Thyroid gland (tissue), 4 donors: Measurements from ENCODE around the gene TSTD2.

Experiments used
- POLR2A ChIP-seq, 2 donors: fragments of 450-650 bp; IDR thresholded peaks; one replicate each; pipeline ENCODE4 v1.6.1; 2017; ENCODE audit warnings: antibody characterized with exemption in 2 of 2, mild to moderate bottlenecking in 2 of 2, moderate library complexity in 1 of 2
- TF ChIP-seq, protein P1 (sequence below), 6 experiments: fragments of 200-600 bp in 3 of 6; fragments of 450-650 bp in 3 of 6; sonication (generic) in 3 of 6; IDR thresholded peaks; one replicate each; pipeline ENCODE4 v1.5.1; 2016 to 2019; ENCODE audit warnings: antibody characterized with exemption in 6 of 6, mild to moderate bottlenecking in 2 of 6, inconsistent platforms in 1 of 6, moderate library complexity in 1 of 6

DNA sequence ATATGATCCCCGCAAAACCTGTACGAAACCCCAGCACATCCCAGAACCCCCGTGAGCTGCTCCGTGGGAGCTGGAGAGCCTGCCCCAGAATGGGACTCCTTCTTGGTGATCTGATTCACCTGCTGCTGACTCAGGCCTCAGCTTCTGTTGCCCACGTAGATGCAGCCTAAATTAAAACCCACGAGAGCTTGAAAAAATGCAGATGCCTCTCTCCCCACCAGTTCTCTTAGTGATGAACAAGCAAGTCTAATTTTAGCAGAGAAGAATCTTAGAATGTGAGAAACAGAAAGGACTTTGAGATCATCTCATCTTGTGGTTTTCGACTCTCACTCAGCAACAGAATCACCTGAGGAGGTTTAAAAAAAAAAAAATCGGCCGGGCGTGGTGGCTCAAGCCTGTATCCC, 74.1 kb downstream of the TSTD2 start:
- TF ChIP-seq, protein P1, sequence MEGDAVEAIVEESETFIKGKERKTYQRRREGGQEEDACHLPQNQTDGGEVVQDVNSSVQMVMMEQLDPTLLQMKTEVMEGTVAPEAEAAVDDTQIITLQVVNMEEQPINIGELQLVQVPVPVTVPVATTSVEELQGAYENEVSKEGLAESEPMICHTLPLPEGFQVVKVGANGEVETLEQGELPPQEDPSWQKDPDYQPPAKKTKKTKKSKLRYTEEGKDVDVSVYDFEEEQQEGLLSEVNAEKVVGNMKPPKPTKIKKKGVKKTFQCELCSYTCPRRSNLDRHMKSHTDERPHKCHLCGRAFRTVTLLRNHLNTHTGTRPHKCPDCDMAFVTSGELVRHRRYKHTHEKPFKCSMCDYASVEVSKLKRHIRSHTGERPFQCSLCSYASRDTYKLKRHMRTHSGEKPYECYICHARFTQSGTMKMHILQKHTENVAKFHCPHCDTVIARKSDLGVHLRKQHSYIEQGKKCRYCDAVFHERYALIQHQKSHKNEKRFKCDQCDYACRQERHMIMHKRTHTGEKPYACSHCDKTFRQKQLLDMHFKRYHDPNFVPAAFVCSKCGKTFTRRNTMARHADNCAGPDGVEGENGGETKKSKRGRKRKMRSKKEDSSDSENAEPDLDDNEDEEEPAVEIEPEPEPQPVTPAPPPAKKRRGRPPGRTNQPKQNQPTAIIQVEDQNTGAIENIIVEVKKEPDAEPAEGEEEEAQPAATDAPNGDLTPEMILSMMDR (IDR thresholded peaks at IDR 0.05): no peak
- no peak for TF ChIP-seq POLR2A (IDR thresholded peaks at IDR 0.05)
